Subcutaneous adipose tissue (tissue), 4 donors: ENCODE measurements around the gene HSPG2. TPM values are rescaled to one million over a fixed set of nuclear protein-coding genes. Genes with fewer than 3 reads are reported as not detected.

ENCODE experiments used
- CTCF ChIP-seq: fragments of 450-650 bp; IDR thresholded peaks from one replicate; pipeline ENCODE4 v1.5.1; 2016; ENCODE audit warnings: low read depth, mild to moderate bottlenecking, control low read depth, antibody characterized with exemption, moderate library complexity
- total RNA-seq, 4 donors: library from RNA; depleted of rRNA; stranded (reverse); fragments of >200 nt; gene quantifications; one replicate each; pipeline ENCODE4 v1.1.0, GENCODE V29; 2016

The HSPG2 gene
- total RNA-seq, 4 donors from 2014 or later: 90.5 to 556 (median 207) TPM

- TF ChIP-seq CTCF: no peak
Measured at GRCh38 chr1:21847223-21848205, 89.6 kb downstream of the HSPG2 start.

- no peak for TF ChIP-seq CTCF
Measured at GRCh38 chr1:21845646-21846641, 91.2 kb downstream of the HSPG2 start.

GRCh38 chr1:21843996-21844395, 93.1 kb downstream of the HSPG2 start:
- TF ChIP-seq CTCF: no peak

- TF ChIP-seq CTCF: no peak
Measured at GRCh38 chr1:21843208-21843607, 93.9 kb downstream of the HSPG2 start.

GRCh38 chr1:21842606-21843162, 94.4 kb downstream of the HSPG2 start:
- no peak for TF ChIP-seq CTCF

GRCh38 chr1:21841852-21842466, 95.2 kb downstream of the HSPG2 start:
- no peak for TF ChIP-seq CTCF
